Measurements from ENCODE around the gene ASPN. TPM values are rescaled to one million over a fixed set of nuclear protein-coding genes. Genes with fewer than 3 reads are reported as not detected.

Gene ASPN
- total and polyA plus RNA-seq, 9 of the 15 experiments (the other 6 are each of a cell fraction or from before 2014, with no cell fraction given): 0.03 to 0.07 TPM; not detected in 7

- Histone ChIP-seq H3K9me1 (ENCODE audit: control insufficient read depth, insufficient read depth, low read length) (no peaks in the 10 kb centered on the region), H3K9ac (ENCODE audit: insufficient read depth in 1 of 2, low read depth in 2 of 2, low read length in 2 of 2) (no peak overlapping the region), H3K4me3 (no peak overlapping the region), H2AFZ (ENCODE audit: low read depth, low read length) (no peak overlapping the region), H3K4me1 (replicated peaks in 1 of 2; ENCODE audit: control insufficient read depth in 2 of 2, insufficient read depth in 2 of 2, low read length in 2 of 2) (peaks cover 3 to 7% of the 10 kb centered on the region in 2 experiments; a peak in 3 of 5 replicates), H4K20me1 (replicated peaks; ENCODE audit: control insufficient read depth, insufficient read depth, low read length) (no peaks in the 10 kb centered on the region), H3K36me3 (ENCODE audit: control insufficient read depth, insufficient read depth, low read length) (no peaks in the 10 kb centered on the region), H3K27me3 (ENCODE audit: control insufficient read depth in 2 of 2, insufficient read depth in 2 of 2, low read length in 2 of 2) (no peaks in the 10 kb centered on the region), H3K79me2 (ENCODE audit: control insufficient read depth, insufficient read depth, low read length) (no peaks in the 10 kb centered on the region), H3K4me2 (ENCODE audit: insufficient read depth, low read length) (no peak overlapping the region), H3K9me3 (replicated peaks; ENCODE audit: control insufficient read depth, insufficient read depth, low read depth, low read length) (no peaks in the 10 kb centered on the region), H3K27ac (ENCODE audit: extremely low read depth, low read depth, low read length) (no peak overlapping the region)
- WGBS (ENCODE audit: insufficient coverage, low coverage, missing lambda C conversion rate): 53% methylated on average over 4 of the region's 4 CpGs
- ChIA-PET CTCF (ENCODE audit: low intra/inter-chr PET ratio) (no interaction called here), POLR2A (interaction anchor here (0.6 to 1.5 kb wide), 2 partner anchors 12 to 17 kb away, joined by 3 to 4 read pairs; no protein-coding TSS in a partner anchor)
- in situ Hi-C loops (cut with MboI) (no loop called here), intact Hi-C loops (cut with micrococcal nuclease) (no loop called here)
- FAIRE-seq (no peak), ATAC-seq (no peak), DNase-seq (ENCODE audit: extremely low read depth in 1 of 4, low spot score in 3 of 4) (no peak)
- BruUV-seq (replicated peaks): no TSS peak
- TF ChIP-seq ZNF124 (CRISPR knock-in tag; IDR thresholded peaks at IDR 0.05) (no peak), ATF2 (CRISPR knock-in tag; IDR thresholded peaks at IDR 0.05) (no peak), ZNF518B (CRISPR knock-in tag; IDR thresholded peaks at IDR 0.05) (no peak), ZEB2 (IDR thresholded peaks at IDR 0.05) (no peak), MYC (IDR thresholded peaks at IDR 0.05; ENCODE audit: low read depth, low read length) (no peak), MYC (CRISPR knock-in tag; IDR thresholded peaks at IDR 0.05; ENCODE audit: borderline replicate concordance, low read depth) (no peak), UBTF (IDR thresholded peaks at IDR 0.05; ENCODE audit: borderline replicate concordance in 1 of 2, low read depth in 2 of 2, low read length in 2 of 2) (no peak), ZNF431 (CRISPR knock-in tag; IDR thresholded peaks at IDR 0.05) (no peak), ZNF780A (CRISPR knock-in tag; IDR thresholded peaks at IDR 0.05) (no peak), FIP1L1 (IDR thresholded peaks at IDR 0.05; ENCODE audit: low read depth, low read length, poor library complexity, severe bottlenecking) (no peak), ZFP36 (IDR thresholded peaks at IDR 0.05; ENCODE audit: low read depth, low read length, partially characterized antibody) (no peak)
- TF ChIP-seq, protein P1, sequence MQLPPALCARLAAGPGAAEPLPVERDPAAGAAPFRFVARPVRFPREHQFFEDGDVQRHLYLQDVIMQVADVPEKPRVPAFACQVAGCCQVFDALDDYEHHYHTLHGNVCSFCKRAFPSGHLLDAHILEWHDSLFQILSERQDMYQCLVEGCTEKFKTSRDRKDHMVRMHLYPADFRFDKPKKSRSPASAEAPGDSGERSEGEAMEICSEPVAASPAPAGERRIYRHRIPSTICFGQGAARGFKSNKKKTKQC (CRISPR knock-in tag; IDR thresholded peaks at IDR 0.05): no peak
- TF ChIP-seq, protein P2, sequence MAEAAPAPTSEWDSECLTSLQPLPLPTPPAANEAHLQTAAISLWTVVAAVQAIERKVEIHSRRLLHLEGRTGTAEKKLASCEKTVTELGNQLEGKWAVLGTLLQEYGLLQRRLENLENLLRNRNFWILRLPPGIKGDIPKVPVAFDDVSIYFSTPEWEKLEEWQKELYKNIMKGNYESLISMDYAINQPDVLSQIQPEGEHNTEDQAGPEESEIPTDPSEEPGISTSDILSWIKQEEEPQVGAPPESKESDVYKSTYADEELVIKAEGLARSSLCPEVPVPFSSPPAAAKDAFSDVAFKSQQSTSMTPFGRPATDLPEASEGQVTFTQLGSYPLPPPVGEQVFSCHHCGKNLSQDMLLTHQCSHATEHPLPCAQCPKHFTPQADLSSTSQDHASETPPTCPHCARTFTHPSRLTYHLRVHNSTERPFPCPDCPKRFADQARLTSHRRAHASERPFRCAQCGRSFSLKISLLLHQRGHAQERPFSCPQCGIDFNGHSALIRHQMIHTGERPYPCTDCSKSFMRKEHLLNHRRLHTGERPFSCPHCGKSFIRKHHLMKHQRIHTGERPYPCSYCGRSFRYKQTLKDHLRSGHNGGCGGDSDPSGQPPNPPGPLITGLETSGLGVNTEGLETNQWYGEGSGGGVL (CRISPR knock-in tag; IDR thresholded peaks at IDR 0.05): no peak
Observed at GRCh38 chr9:92518199-92518598, 35.9 kb upstream of the ASPN start.

All from K562 (cell line).